Neural cell (in vitro differentiated cells): ENCODE data around the gene SLC35A4. TPM values are rescaled to one million over a fixed set of nuclear protein-coding genes. Genes with fewer than 3 reads are reported as not detected.
"Not testable (repeated sequence)": the region's sequence is repeated elsewhere in the genome, so short reads cannot be mapped to it uniquely, and the experiment has no call there.

Experiments used
- H2AFZ ChIP-seq: fragments of 200-600, 300-800 bp; sonication (generic), shearing (Covaris generic); 2 replicates; pipeline ENCODE4 v1.6.0; 2014; ENCODE audit warnings: low read depth, mild to moderate bottlenecking, antibody characterized with exemption, low read length, moderate library complexity
- H3F3A ChIP-seq: fragments of 200-600 bp; shearing (Covaris generic); 2 replicates; pipeline ENCODE4 v1.6.1; 2016; ENCODE audit warnings: mild to moderate bottlenecking, moderate library complexity, mixed read lengths, antibody characterized with exemption, low read length; ENCODE audit not compliant: insufficient read depth, poor library complexity, severe bottlenecking
- H3K27ac ChIP-seq: fragments of 200-600, 300-800 bp; sonication (generic), shearing (Covaris generic); 2 replicates; pipeline ENCODE4 v1.5.1; 2014; ENCODE audit warnings: mild to moderate bottlenecking, low read length, moderate library complexity
- H3K27me3 ChIP-seq: fragments of 300-800, 200-600 bp; sonication (generic), shearing (Covaris generic); 2 replicates; pipeline ENCODE4 v1.6.0; 2014; ENCODE audit warnings: mild to moderate bottlenecking, low read depth, low read length, moderate library complexity; ENCODE audit not compliant: insufficient read depth
- H3K36me3 ChIP-seq: fragments of 300-800, 200-600 bp; sonication (generic), shearing (Covaris generic); 2 replicates; pipeline ENCODE4 v1.5.1; 2014; ENCODE audit warnings: mild to moderate bottlenecking, antibody characterized with exemption, low read length, moderate library complexity; ENCODE audit not compliant: insufficient read depth
- H3K4me2 ChIP-seq: fragments of 300-800, 200-600 bp; sonication (generic), shearing (Covaris generic); 2 replicates; pipeline ENCODE4 v1.6.0; 2014; ENCODE audit warnings: mild to moderate bottlenecking, low read length
- H3K4me3 ChIP-seq: fragments of 300-800, 200-600 bp; sonication (generic), shearing (Covaris generic); 2 replicates; pipeline ENCODE4 v1.5.1; 2014; ENCODE audit warnings: mild to moderate bottlenecking, low read length, moderate library complexity
- H3K79me2 ChIP-seq: fragments of 200-600 bp; shearing (Covaris generic); replicated peaks from 2 replicates; pipeline ENCODE4 v1.6.0; 2014; ENCODE audit warnings: mild to moderate bottlenecking, low read length, moderate library complexity; ENCODE audit not compliant: insufficient read depth
- H3K9ac ChIP-seq: fragments of 300-800, 200-600 bp; sonication (generic), shearing (Covaris generic); 2 replicates; pipeline ENCODE4 v1.6.1; 2016; ENCODE audit warnings: mild to moderate bottlenecking, low read length, mixed read lengths
- H3K9me2 ChIP-seq: fragments of 200-600 bp; shearing (Covaris generic); 2 replicates; pipeline ENCODE4 v1.6.1; 2016; ENCODE audit warnings: mild to moderate bottlenecking, low read length, mixed read lengths; ENCODE audit not compliant: insufficient read depth
- H3K9me3 ChIP-seq: fragments of 200-600, 300-800 bp; sonication (generic), shearing (Covaris generic); 2 replicates; pipeline ENCODE4 v1.6.1; 2016; ENCODE audit warnings: mild to moderate bottlenecking, mixed run types, low read length, moderate library complexity, mixed read lengths
- H4K20me1 ChIP-seq: fragments of 200-600 bp; shearing (Covaris generic); 2 replicates; pipeline ENCODE4 v1.6.1; 2016; ENCODE audit warnings: mild to moderate bottlenecking, mixed run types; ENCODE audit not compliant: insufficient read depth
- EP300 ChIP-seq: fragments of 450-650 bp; conservative IDR thresholded peaks from 2 replicates; pipeline ENCODE4 v1.6.1; 2014; ENCODE audit warnings: antibody characterized with exemption, mild to moderate bottlenecking, moderate library complexity; ENCODE audit not compliant: poor library complexity, severe bottlenecking
- EZH2 ChIP-seq: fragments of 200-600, 300-800 bp; shearing (Covaris generic), sonication (generic); IDR thresholded peaks from 2 replicates; pipeline ENCODE4 v1.6.1; 2014; ENCODE audit warnings: antibody characterized with exemption, low read length, borderline replicate concordance, mild to moderate bottlenecking; ENCODE audit not compliant: insufficient read depth, poor library complexity, severe bottlenecking
- MXI1 ChIP-seq: fragments of 450-650 bp; conservative IDR thresholded peaks from 2 replicates; pipeline ENCODE4 v1.6.1; 2014; ENCODE audit warnings: antibody characterized with exemption, mild to moderate bottlenecking; ENCODE audit not compliant: poor library complexity, severe bottlenecking
- POLR2AphosphoS5 ChIP-seq: IDR thresholded peaks from 2 replicates; pipeline ENCODE4 v1.6.1; 2012
- RAD21 ChIP-seq: fragments of 450-650 bp; conservative IDR thresholded peaks from 2 replicates; pipeline ENCODE4 v1.6.1; 2014; ENCODE audit warnings: antibody characterized with exemption, mild to moderate bottlenecking, moderate library complexity
- SMC3 ChIP-seq: fragments of 450-650 bp; conservative IDR thresholded peaks from 2 replicates; pipeline ENCODE4 v1.6.1; 2014; ENCODE audit warnings: antibody characterized with exemption, mild to moderate bottlenecking, moderate library complexity; ENCODE audit not compliant: poor library complexity
- TAF1 ChIP-seq: IDR thresholded peaks from 2 replicates; pipeline ENCODE4 v1.6.1; 2012; ENCODE audit warnings: low read depth
- polyA plus RNA-seq: library from polyadenylated mRNA; depleted of rRNA; stranded (reverse); fragments of >200 nt; gene quantifications from 2 replicates; pipeline ENCODE4 v1.2.3, GENCODE V29; 2014
- TF ChIP-seq, protein P1 (sequence below): fragments of 450-650 bp; IDR thresholded peaks from 2 replicates; pipeline ENCODE4 v1.5.1; 2014; ENCODE audit warnings: antibody characterized with exemption, mild to moderate bottlenecking, moderate library complexity; ENCODE audit not compliant: poor library complexity, severe bottlenecking
- TF ChIP-seq, protein P2 (sequence below): IDR thresholded peaks from 2 replicates; pipeline ENCODE4 v1.6.1; 2012; ENCODE audit warnings: borderline replicate concordance

SLC35A4 gene
- polyA plus RNA-seq, 1 donor from 2014 or later = 8.1 TPM

- H3K9me3 ChIP-seq = no peaks in the 10 kb centered on the region
- no peaks in the 10 kb centered on the region for H3K79me2 ChIP-seq
- H3F3A ChIP-seq = no peaks in the 10 kb centered on the region
- no peak overlapping the region for H3K4me3 ChIP-seq
- H3K27ac ChIP-seq = no peak overlapping the region
- H3K4me2 ChIP-seq = no peak overlapping the region
- H3K27me3 ChIP-seq = no peaks in the 10 kb centered on the region
- TF ChIP-seq MXI1 (no peak), SMC3 (no peak), EZH2 (no peak), RAD21 (no peak), TAF1 (no peak), EP300 (no peak), POLR2AphosphoS5 (no peak)
- TF ChIP-seq, protein P1, sequence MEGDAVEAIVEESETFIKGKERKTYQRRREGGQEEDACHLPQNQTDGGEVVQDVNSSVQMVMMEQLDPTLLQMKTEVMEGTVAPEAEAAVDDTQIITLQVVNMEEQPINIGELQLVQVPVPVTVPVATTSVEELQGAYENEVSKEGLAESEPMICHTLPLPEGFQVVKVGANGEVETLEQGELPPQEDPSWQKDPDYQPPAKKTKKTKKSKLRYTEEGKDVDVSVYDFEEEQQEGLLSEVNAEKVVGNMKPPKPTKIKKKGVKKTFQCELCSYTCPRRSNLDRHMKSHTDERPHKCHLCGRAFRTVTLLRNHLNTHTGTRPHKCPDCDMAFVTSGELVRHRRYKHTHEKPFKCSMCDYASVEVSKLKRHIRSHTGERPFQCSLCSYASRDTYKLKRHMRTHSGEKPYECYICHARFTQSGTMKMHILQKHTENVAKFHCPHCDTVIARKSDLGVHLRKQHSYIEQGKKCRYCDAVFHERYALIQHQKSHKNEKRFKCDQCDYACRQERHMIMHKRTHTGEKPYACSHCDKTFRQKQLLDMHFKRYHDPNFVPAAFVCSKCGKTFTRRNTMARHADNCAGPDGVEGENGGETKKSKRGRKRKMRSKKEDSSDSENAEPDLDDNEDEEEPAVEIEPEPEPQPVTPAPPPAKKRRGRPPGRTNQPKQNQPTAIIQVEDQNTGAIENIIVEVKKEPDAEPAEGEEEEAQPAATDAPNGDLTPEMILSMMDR = no peak
- TF ChIP-seq, protein P2, sequence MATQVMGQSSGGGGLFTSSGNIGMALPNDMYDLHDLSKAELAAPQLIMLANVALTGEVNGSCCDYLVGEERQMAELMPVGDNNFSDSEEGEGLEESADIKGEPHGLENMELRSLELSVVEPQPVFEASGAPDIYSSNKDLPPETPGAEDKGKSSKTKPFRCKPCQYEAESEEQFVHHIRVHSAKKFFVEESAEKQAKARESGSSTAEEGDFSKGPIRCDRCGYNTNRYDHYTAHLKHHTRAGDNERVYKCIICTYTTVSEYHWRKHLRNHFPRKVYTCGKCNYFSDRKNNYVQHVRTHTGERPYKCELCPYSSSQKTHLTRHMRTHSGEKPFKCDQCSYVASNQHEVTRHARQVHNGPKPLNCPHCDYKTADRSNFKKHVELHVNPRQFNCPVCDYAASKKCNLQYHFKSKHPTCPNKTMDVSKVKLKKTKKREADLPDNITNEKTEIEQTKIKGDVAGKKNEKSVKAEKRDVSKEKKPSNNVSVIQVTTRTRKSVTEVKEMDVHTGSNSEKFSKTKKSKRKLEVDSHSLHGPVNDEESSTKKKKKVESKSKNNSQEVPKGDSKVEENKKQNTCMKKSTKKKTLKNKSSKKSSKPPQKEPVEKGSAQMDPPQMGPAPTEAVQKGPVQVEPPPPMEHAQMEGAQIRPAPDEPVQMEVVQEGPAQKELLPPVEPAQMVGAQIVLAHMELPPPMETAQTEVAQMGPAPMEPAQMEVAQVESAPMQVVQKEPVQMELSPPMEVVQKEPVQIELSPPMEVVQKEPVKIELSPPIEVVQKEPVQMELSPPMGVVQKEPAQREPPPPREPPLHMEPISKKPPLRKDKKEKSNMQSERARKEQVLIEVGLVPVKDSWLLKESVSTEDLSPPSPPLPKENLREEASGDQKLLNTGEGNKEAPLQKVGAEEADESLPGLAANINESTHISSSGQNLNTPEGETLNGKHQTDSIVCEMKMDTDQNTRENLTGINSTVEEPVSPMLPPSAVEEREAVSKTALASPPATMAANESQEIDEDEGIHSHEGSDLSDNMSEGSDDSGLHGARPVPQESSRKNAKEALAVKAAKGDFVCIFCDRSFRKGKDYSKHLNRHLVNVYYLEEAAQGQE = no peak
- H4K20me1 ChIP-seq = no peaks in the 10 kb centered on the region
- H2AFZ ChIP-seq = no peak overlapping the region
- H3K9ac ChIP-seq = no peak overlapping the region
- no peaks in the 10 kb centered on the region for H3K36me3 ChIP-seq
- H3K9me2 ChIP-seq = no peaks in the 10 kb centered on the region
Observed at GRCh38 chr5:140590861-140591260, 26.2 kb downstream of the SLC35A4 start.

GRCh38 chr5:140591747-140592372 lies 27.2 kb downstream of the SLC35A4 start:
- no peak overlapping the region for H3K4me2 ChIP-seq
- H3K9ac ChIP-seq = no peak overlapping the region
- H3K9me3 ChIP-seq = no peaks in the 10 kb centered on the region
- H3K4me3 ChIP-seq = no peak overlapping the region
- H3K27ac ChIP-seq = no peak overlapping the region
- TF ChIP-seq EP300 (no peak), SMC3 (no peak), MXI1 (no peak), POLR2AphosphoS5 (no peak), RAD21 (no peak), TAF1 (no peak), EZH2 (no peak)
- TF ChIP-seq, protein P2 = no peak
- TF ChIP-seq, protein P1 = no peak
- no peaks in the 10 kb centered on the region for H3K9me2 ChIP-seq
- H3K36me3 ChIP-seq = no peaks in the 10 kb centered on the region
- no peaks in the 10 kb centered on the region for H3K79me2 ChIP-seq
- H3F3A ChIP-seq = no peaks in the 10 kb centered on the region
- no peak overlapping the region for H2AFZ ChIP-seq
- no peaks in the 10 kb centered on the region for H4K20me1 ChIP-seq
- H3K27me3 ChIP-seq = no peaks in the 10 kb centered on the region

GRCh38 chr5:140593070-140593469 lies 28.4 kb downstream of the SLC35A4 start:
- H3K4me2 ChIP-seq, H3K9ac ChIP-seq, H3K79me2 ChIP-seq, H3K27me3 ChIP-seq, H3K4me3 ChIP-seq, H3K27ac ChIP-seq, H3K36me3 ChIP-seq, H4K20me1 ChIP-seq, H3K9me2 ChIP-seq, H2AFZ ChIP-seq, H3F3A ChIP-seq, H3K9me3 ChIP-seq: not testable (repeated sequence)
